ENCODE results near the gene SCT.

SCT gene

DNA sequence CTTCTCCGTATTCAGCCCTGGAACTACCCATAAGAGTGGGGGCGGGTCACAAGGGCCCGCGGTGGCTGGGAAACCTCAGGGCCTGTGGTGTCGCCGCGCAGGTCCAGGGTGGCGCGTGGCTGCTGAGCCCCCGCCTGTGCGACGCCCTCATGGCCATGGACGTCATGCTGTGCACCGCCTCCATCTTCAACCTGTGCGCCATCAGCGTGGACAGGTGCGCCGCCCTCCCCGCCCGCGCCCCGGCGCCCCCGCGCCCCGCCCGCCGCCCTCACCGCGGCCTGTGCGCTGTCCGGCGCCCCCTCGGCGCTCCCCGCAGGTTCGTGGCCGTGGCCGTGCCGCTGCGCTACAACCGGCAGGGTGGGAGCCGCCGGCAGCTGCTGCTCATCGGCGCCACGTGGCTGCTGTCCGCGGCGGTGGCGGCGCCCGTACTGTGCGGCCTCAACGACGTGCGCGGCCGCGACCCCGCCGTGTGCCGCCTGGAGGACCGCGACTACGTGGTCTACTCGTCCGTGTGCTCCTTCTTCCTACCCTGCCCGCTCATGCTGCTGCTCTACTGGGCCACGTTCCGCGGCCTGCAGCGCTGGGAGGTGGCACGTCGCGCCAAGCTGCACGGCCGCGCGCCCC, 12.5 kb upstream of the SCT start:
- no peak overlapping the region for H3K9ac ChIP-seq
- H3K4me1 ChIP-seq, result no peaks in the 10 kb centered on the region
- no peak overlapping the region for H3K27ac ChIP-seq
- no peak overlapping the region for H2AFZ ChIP-seq
- H3K79me2 ChIP-seq, result no peaks in the 10 kb centered on the region
- TF ChIP-seq, protein P1, sequence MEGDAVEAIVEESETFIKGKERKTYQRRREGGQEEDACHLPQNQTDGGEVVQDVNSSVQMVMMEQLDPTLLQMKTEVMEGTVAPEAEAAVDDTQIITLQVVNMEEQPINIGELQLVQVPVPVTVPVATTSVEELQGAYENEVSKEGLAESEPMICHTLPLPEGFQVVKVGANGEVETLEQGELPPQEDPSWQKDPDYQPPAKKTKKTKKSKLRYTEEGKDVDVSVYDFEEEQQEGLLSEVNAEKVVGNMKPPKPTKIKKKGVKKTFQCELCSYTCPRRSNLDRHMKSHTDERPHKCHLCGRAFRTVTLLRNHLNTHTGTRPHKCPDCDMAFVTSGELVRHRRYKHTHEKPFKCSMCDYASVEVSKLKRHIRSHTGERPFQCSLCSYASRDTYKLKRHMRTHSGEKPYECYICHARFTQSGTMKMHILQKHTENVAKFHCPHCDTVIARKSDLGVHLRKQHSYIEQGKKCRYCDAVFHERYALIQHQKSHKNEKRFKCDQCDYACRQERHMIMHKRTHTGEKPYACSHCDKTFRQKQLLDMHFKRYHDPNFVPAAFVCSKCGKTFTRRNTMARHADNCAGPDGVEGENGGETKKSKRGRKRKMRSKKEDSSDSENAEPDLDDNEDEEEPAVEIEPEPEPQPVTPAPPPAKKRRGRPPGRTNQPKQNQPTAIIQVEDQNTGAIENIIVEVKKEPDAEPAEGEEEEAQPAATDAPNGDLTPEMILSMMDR (IDR thresholded peaks at IDR 0.05), result no peak
- H3K4me3 ChIP-seq (ENCODE audit: low read depth, low read length), result no peak overlapping the region
- H3K27me3 ChIP-seq (ENCODE audit: control insufficient read depth, insufficient read depth, low read length), result no peaks in the 10 kb centered on the region
- H3K9me3 ChIP-seq (ENCODE audit: control insufficient read depth, low read length), result no peaks in the 10 kb centered on the region
- H3K4me2 ChIP-seq (ENCODE audit: low read length), result no peak overlapping the region
- H3K36me3 ChIP-seq (ENCODE audit: control insufficient read depth, insufficient read depth, low read length), result no peaks in the 10 kb centered on the region

DNA sequence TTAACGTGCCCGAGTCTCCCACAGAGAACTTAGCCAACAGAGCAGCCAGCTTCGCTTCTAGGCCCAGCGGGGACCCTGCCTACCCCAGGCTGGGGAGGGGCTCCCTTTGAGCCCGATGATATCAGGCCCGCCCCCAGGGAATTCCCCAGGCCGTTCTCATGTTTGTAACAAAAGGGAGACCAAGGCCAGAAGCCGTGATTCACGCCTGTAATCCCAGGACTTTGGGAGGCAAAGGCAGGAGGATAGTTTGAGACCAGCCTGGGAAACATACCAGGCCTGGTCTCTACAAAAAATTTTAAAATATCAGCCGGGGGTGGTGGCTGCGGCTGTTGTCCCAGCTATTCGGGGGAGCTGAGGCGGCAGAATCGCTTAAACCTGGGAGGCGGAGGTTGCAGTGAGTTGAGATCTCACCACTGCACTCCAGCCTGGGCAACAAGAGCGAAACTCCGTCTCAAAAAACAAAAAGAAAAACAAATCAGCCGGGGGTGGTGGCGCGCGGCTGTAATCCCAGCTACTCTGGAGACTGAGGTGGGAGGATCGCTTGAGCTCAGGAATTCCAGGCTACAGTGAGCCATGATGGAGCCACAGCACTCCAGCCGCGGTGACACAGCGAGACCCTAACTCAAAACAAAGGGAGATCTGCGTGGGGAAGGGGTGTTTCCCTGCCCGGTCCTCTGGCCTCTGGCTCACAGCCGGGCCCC, 11.8 kb upstream of the SCT start:
- TF ChIP-seq, protein P1 (IDR thresholded peaks at IDR 0.05), result no peak
- Histone ChIP-seq H3K4me1 (no peaks in the 10 kb centered on the region), H3K27ac (no peak overlapping the region), H3K36me3 (ENCODE audit: control insufficient read depth, insufficient read depth, low read length) (no peaks in the 10 kb centered on the region), H2AFZ (no peak overlapping the region), H3K4me3 (ENCODE audit: low read depth, low read length) (no peak overlapping the region), H3K27me3 (ENCODE audit: control insufficient read depth, insufficient read depth, low read length) (no peaks in the 10 kb centered on the region), H3K79me2 (no peaks in the 10 kb centered on the region), H3K9ac (no peak overlapping the region), H3K4me2 (ENCODE audit: low read length) (no peak overlapping the region), H3K9me3 (ENCODE audit: control insufficient read depth, low read length) (no peaks in the 10 kb centered on the region)

DNA sequence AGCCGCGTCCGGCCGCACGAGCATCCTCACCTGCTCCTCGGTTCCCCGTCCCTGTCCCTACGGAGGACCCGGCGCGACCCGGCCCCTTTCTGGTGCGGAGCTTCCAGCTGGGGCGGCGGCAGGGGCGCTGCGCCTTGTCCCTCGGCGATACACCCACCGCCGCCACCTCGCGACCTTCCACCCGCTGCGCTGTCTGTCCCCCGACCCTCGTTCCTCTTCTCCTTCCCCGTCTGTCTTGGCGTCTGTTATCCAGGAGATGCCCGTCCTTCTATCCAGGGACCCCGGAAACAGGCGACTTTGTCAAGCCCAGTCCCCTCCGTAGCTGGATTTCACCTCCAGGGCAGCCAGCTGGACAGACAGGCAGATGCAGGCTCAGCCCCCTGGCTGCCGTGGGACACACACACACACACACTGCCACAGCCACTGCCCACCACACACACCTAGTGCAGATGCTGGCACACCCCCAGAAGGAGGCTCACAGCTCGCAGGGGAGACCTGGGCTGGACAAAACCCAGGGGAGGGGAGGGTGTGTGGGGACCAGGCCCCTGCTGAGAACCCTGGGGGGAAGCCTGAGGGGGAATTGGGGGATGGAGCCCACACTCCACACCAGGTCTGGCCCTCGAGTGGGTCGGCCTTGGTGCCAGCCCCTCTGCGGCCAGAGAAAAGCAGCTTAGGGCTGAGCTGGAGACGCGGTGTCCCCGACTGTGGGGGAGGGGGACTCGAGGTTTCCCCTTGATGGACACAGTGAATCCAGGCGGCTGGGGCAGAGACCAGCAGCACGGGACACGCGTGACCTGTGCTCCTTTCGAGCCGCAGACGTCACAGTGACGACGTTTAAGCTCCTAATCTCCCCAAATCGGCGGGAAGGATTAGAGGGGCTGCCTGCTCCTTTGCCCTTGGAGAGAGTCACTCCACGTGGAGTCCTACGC, 10.9 kb upstream of the SCT start:
- Histone ChIP-seq H3K4me2 (ENCODE audit: low read length) (no peak overlapping the region), H3K9me3 (ENCODE audit: control insufficient read depth, low read length) (no peaks in the 10 kb centered on the region), H3K27me3 (ENCODE audit: control insufficient read depth, insufficient read depth, low read length) (no peaks in the 10 kb centered on the region), H3K79me2 (no peaks in the 10 kb centered on the region), H3K4me1 (no peaks in the 10 kb centered on the region), H3K9ac (no peak overlapping the region), H3K36me3 (ENCODE audit: control insufficient read depth, insufficient read depth, low read length) (no peaks in the 10 kb centered on the region), H3K4me3 (ENCODE audit: low read depth, low read length) (no peak overlapping the region), H2AFZ (no peak overlapping the region), H3K27ac (no peak overlapping the region)
- TF ChIP-seq, protein P1 (IDR thresholded peaks at IDR 0.05), result no peak

DNA sequence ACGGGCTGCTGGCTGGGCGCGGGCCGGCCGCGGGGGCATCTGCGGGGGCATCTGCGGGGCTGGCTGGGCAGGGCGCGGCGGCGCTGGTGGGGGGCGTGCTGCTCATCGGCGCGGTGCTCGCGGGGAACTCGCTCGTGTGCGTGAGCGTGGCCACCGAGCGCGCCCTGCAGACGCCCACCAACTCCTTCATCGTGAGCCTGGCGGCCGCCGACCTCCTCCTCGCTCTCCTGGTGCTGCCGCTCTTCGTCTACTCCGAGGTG, 10.3 kb upstream of the SCT start:
- Histone ChIP-seq H3K36me3 (ENCODE audit: control insufficient read depth, insufficient read depth, low read length) (no peaks in the 10 kb centered on the region), H2AFZ (no peak overlapping the region), H3K27ac (no peak overlapping the region), H3K9ac (no peak overlapping the region), H3K4me2 (ENCODE audit: low read length) (no peak overlapping the region), H3K9me3 (ENCODE audit: control insufficient read depth, low read length) (no peaks in the 10 kb centered on the region), H3K27me3 (ENCODE audit: control insufficient read depth, insufficient read depth, low read length) (no peaks in the 10 kb centered on the region), H3K79me2 (no peaks in the 10 kb centered on the region), H3K4me3 (ENCODE audit: low read depth, low read length) (no peak overlapping the region), H3K4me1 (no peaks in the 10 kb centered on the region)
- TF ChIP-seq, protein P1 (IDR thresholded peaks at IDR 0.05), result no peak

Measured in parathyroid adenoma (tissue), 2 donors.